ENCODE results near the gene PDLIM7. TPM values are rescaled to one million over a fixed set of nuclear protein-coding genes. Genes with fewer than 3 reads are reported as not detected.

Gene PDLIM7
- total RNA-seq, 1 donor from 2014 or later: 187 TPM

DNA sequence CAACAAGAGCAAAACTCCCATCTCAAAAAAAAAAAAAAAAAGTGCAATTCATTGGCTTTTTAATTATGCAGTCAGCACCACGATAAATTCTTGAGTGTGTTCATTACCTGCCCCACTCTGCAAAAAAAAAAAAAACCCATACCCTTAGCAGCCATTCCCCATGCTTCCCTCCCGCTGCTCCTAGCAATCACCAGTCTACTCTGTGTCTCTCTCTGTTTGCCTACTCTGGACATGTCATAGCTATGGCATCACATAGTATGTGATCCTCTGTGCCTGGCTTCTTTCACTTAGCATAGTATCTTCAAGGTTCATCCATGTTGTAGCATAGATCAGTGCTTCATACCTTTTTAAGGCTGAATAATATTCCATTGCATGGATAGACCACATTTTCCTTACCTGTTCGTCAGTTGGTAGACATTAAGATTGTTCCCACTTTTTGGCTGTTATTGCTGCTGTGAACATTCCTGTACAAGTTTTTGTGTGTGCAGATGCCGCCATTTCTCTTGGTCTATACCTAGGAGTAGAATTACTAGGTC, 57.8 kb downstream of the PDLIM7 start:
- TF ChIP-seq, protein P1, sequence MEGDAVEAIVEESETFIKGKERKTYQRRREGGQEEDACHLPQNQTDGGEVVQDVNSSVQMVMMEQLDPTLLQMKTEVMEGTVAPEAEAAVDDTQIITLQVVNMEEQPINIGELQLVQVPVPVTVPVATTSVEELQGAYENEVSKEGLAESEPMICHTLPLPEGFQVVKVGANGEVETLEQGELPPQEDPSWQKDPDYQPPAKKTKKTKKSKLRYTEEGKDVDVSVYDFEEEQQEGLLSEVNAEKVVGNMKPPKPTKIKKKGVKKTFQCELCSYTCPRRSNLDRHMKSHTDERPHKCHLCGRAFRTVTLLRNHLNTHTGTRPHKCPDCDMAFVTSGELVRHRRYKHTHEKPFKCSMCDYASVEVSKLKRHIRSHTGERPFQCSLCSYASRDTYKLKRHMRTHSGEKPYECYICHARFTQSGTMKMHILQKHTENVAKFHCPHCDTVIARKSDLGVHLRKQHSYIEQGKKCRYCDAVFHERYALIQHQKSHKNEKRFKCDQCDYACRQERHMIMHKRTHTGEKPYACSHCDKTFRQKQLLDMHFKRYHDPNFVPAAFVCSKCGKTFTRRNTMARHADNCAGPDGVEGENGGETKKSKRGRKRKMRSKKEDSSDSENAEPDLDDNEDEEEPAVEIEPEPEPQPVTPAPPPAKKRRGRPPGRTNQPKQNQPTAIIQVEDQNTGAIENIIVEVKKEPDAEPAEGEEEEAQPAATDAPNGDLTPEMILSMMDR (conservative IDR thresholded peaks at IDR 0.05): no peak
- H3K4me1 Mint-ChIP-seq (ENCODE audit: unreplicated experiment): peaks cover 2% of the 10 kb centered on the region
- no peak for DNase-seq (ENCODE audit: extremely low spot score, unreplicated experiment)
- peaks cover 16% of the 10 kb centered on the region for H3K36me3 Mint-ChIP-seq
- no peak overlapping the region for H3K4me3 Mint-ChIP-seq
- peaks cover 2% of the 10 kb centered on the region for H3K27me3 Mint-ChIP-seq
- H3K9me3 Mint-ChIP-seq: no peaks in the 10 kb centered on the region
- H3K27ac Mint-ChIP-seq: no peak overlapping the region

DNA sequence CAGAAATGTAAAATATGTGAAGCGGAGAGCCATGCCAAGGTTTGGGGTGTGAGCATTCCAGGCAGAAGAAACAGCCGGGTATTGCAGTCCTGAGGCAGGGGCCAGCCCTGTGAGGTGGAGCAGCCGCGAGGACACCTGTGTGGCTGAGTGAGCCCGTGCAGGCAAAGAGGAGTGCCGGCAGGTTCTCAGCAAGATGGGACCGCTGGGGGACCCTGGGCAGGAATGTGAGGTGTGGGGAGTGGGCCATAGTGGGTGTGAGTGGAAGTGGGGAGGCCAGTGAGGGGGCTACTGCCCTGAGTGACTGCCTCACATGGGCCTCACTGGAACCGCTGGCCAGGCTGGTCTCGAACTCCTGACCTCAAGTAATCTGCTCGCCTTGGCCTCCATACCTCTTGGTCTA, 58.9 kb downstream of the PDLIM7 start:
- Mint-ChIP-seq H3K27ac (no peak overlapping the region), H3K4me1 (ENCODE audit: unreplicated experiment) (no peaks in the 10 kb centered on the region), H3K9me3 (no peaks in the 10 kb centered on the region), H3K4me3 (no peak overlapping the region), H3K27me3 (no peaks in the 10 kb centered on the region), H3K36me3 (peaks cover 16% of the 10 kb centered on the region)
- TF ChIP-seq, protein P1 (conservative IDR thresholded peaks at IDR 0.05): no peak
- DNase-seq (ENCODE audit: extremely low spot score, unreplicated experiment): no peak

DNA sequence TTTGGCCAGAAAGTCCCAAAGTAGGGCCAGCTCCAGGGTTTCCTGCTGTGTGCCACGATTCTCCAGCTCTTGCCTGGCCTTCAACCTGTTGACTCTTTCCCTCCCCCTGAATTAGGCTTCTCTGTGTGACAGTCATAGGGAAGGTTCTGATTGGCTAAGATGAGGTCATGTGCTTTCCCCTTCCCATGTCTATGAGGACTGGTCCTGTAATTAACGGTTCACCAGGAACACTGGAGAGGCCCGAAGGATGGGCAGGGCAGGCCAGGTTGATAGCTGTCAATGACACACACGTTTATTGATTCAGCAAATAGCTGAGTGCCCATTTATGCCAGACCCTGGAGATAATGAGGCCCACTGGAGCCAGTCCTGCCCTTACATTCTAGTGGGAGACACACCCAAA, 59.8 kb downstream of the PDLIM7 start:
- TF ChIP-seq, protein P1 (conservative IDR thresholded peaks at IDR 0.05): no peak
- no peaks in the 10 kb centered on the region for H3K4me1 Mint-ChIP-seq (ENCODE audit: unreplicated experiment)
- no peak overlapping the region for H3K4me3 Mint-ChIP-seq
- H3K27me3 Mint-ChIP-seq: no peaks in the 10 kb centered on the region
- peak overlapping the region; percentile 53 for H3K27ac Mint-ChIP-seq
- no peak for DNase-seq (ENCODE audit: extremely low spot score, unreplicated experiment)
- H3K36me3 Mint-ChIP-seq: peaks cover 16% of the 10 kb centered on the region
- H3K9me3 Mint-ChIP-seq: no peaks in the 10 kb centered on the region

DNA sequence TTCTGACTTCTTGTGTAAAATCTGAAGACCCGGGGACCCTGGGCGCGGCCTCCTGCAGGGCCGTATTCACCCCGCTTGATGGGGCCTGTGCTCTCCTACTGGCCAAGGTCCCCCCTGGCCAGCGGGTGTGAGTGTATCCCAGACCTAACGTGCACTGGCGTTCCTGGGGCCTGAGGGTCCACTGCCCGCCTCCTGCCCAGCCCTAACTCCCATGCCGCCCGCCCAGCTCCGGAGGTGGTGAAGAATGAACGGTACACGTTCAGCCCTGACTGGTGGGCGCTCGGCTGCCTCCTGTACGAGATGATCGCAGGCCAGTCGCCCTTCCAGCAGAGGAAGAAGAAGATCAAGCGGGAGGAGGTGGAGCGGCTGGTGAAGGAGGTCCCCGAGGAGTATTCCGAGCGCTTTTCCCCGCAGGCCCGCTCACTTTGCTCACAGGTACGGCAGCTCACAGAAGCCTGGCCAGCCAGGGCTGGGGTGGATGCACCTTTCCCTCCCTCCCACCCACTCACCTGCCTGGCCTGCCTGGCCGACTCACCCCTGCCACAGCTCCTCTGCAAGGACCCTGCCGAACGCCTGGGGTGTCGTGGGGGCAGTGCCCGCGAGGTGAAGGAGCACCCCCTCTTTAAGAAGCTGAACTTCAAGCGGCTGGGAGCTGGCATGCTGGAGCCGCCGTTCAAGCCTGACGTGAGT, 61.4 kb downstream of the PDLIM7 start:
- no peaks in the 10 kb centered on the region for H3K9me3 Mint-ChIP-seq
- DNase-seq (ENCODE audit: extremely low spot score, unreplicated experiment): no peak
- TF ChIP-seq, protein P1 (conservative IDR thresholded peaks at IDR 0.05): no peak
- peaks cover 16% of the 10 kb centered on the region for H3K36me3 Mint-ChIP-seq
- no peak overlapping the region for H3K4me3 Mint-ChIP-seq
- H3K27me3 Mint-ChIP-seq: no peaks in the 10 kb centered on the region
- H3K4me1 Mint-ChIP-seq (ENCODE audit: unreplicated experiment): no peaks in the 10 kb centered on the region
- H3K27ac Mint-ChIP-seq: no peak overlapping the region

DNA sequence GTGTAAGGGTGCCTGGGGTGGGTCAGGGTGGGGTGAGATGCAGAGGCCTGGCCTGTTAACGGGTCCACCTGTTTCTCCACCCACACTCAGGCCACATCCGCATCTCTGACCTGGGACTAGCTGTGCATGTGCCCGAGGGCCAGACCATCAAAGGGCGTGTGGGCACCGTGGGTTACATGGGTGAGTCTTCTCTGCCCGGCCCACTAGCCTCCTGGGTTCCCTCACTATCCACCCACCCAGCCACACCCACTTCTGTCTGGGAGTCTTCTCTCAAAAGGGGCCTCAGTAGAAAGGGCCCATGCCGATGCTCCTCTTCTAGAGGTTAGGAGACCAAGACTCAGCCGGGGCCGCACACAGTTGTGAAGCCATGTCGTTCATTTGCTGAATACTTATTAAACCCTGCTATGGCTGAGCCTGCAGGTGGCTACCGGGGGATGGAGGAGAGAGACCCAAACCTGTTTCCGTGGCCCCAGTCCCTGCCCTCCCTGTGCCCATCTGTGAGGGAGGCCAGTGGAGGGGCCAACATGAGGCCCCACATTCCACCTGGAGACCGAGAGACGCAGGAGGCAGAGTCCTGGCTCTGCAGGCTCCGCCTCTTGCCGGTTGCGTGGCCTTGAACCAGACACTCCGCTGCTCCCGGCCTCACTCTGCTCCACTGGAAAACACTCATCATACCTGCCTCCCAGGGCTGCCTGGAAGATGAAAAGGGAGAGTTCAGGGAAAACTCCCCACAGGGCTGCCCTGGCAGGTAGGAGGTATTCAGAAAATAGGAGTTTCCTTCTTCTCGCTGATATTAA, 62.3 kb downstream of the PDLIM7 start:
- Mint-ChIP-seq H3K4me1 (ENCODE audit: unreplicated experiment) (no peaks in the 10 kb centered on the region), H3K4me3 (no peak overlapping the region), H3K9me3 (no peaks in the 10 kb centered on the region), H3K27ac (no peak overlapping the region), H3K36me3 (peaks cover 16% of the 10 kb centered on the region), H3K27me3 (no peaks in the 10 kb centered on the region)
- TF ChIP-seq, protein P1 (conservative IDR thresholded peaks at IDR 0.05): no peak
- DNase-seq (ENCODE audit: extremely low spot score, unreplicated experiment): no peak
